Measurements from ENCODE around the gene FLOT1.

Gene FLOT1

GRCh38 chr6:30747902-30748769 lies 5.6 kb upstream of the FLOT1 start:
- DNase-seq (ENCODE audit: low read depth in 4 of 4, low spot score in 1 of 4), result no peak

- DNase-seq (ENCODE audit: low read depth in 4 of 4, low spot score in 1 of 4), result no peak
Measured at GRCh38 chr6:30747300-30747687, 4.8 kb upstream of the FLOT1 start.

- peak; percentile 70 to 84 (median 80) for DNase-seq (ENCODE audit: low read depth in 4 of 4, low spot score in 1 of 4)
Measured at GRCh38 chr6:30744054-30744805, 1.7 kb upstream of the FLOT1 start, which contains the start of gene IER3. Gene IER3 (minus strand): TSS chr6:30744547. CDS start chr6:30744518, 29 bp downstream.

GRCh38 chr6:30743099-30744053 lies 889 bp upstream of the FLOT1 start:
- DNase-seq (ENCODE audit: low read depth in 4 of 4, low spot score in 1 of 4), result no peak

GRCh38 chr6:30741789-30742315 lies 635 bp downstream of the FLOT1 start:
- DNase-seq (ENCODE audit: low read depth in 4 of 4, low spot score in 1 of 4), result no peak

- no peak for DNase-seq (ENCODE audit: low read depth in 4 of 4, low spot score in 1 of 4)
Measured at GRCh38 chr6:30741063-30741779, 1.3 kb downstream of the FLOT1 start.

GRCh38 chr6:30740540-30740870 lies 2.0 kb downstream of the FLOT1 start:
- DNase-seq (ENCODE audit: low read depth in 4 of 4, low spot score in 1 of 4), result no peak

GRCh38 chr6:30738532-30738931 lies 4.0 kb downstream of the FLOT1 start:
- DNase-seq (ENCODE audit: low read depth in 4 of 4, low spot score in 1 of 4), result no peak

GRCh38 chr6:30735668-30736314 lies 6.7 kb downstream of the FLOT1 start:
- no peak for DNase-seq (ENCODE audit: low read depth in 4 of 4, low spot score in 1 of 4)

- no peak for DNase-seq (ENCODE audit: low read depth in 4 of 4, low spot score in 1 of 4)
Measured at GRCh38 chr6:30732237-30732943, 10.1 kb downstream of the FLOT1 start.

GRCh38 chr6:30730601-30731435 lies 11.7 kb downstream of the FLOT1 start:
- DNase-seq (ENCODE audit: low read depth in 4 of 4, low spot score in 1 of 4), result peak in 3 of 4 experiments; percentile 64 to 82 (median 79)

- DNase-seq (ENCODE audit: low read depth in 4 of 4, low spot score in 1 of 4), result no peak
Measured at GRCh38 chr6:30727920-30728553, 14.4 kb downstream of the FLOT1 start.

GRCh38 chr6:30726506-30727413 lies 15.7 kb downstream of the FLOT1 start:
- DNase-seq (ENCODE audit: low read depth in 4 of 4, low spot score in 1 of 4), result no peak

- DNase-seq (ENCODE audit: low read depth in 4 of 4, low spot score in 1 of 4), result no peak
Measured at GRCh38 chr6:30725713-30726505, 16.6 kb downstream of the FLOT1 start.

- no peak for DNase-seq (ENCODE audit: low read depth in 4 of 4, low spot score in 1 of 4)
Measured at GRCh38 chr6:30724906-30725667, 17.4 kb downstream of the FLOT1 start.
